Upper lobe of right lung (tissue), 1 donor: Measurements from ENCODE around the gene LHX3. TPM values are rescaled to one million over a fixed set of nuclear protein-coding genes. Genes with fewer than 3 reads are reported as not detected.

Source experiments
- ATAC-seq: fragments of 200-7000 bp; cut with Tn5 transposase; one replicate; pipeline ENCODE4 v1.9.1; 2020; ENCODE audit warnings: mild to moderate bottlenecking, moderate library complexity
- DNase-seq: peaks from one replicate; pipeline ENCODE4 v3.0.0-alpha.2; 2020
- H3K27ac ChIP-seq: fragments of 200-600 bp; one replicate; pipeline ENCODE4 v1.8.0; 2022
- H3K27me3 ChIP-seq: fragments of 200-600 bp; one replicate; pipeline ENCODE4 v1.8.0; 2022; ENCODE audit warnings: mild to moderate bottlenecking
- H3K36me3 ChIP-seq: fragments of 200-600 bp; one replicate; pipeline ENCODE4 v1.8.0; 2022
- H3K4me1 ChIP-seq: fragments of 200-600 bp; one replicate; pipeline ENCODE4 v1.8.0; 2022
- H3K4me3 ChIP-seq: fragments of 200-600 bp; one replicate; pipeline ENCODE4 v1.8.0; 2022; ENCODE audit warnings: mild to moderate bottlenecking
- H3K9me3 ChIP-seq: fragments of 200-600 bp; one replicate; pipeline ENCODE4 v1.8.0; 2022
- CTCF ChIP-seq: fragments of 200-600 bp; IDR thresholded peaks from one replicate; pipeline ENCODE4 v1.8.0; 2022; ENCODE audit warnings: antibody characterized with exemption
- intact Hi-C: fragments of 100-400 bp; cut with DNase I; formaldehyde crosslinking; loops from one replicate; pipeline ENCODE4 v1.11.0; 2022
- total RNA-seq: library from RNA; stranded (reverse); fragmentation: NEBNext Ultra II Directional; extraction: Animal tissue kit (Norgen Biotek cat#: 25700); gene quantifications from one replicate; pipeline ENCODE4 v1.2.1, GENCODE V29; 2021
- donor health status: DM: no; HTN: yes; CAD: no; lungs with severe emphysema.

The LHX3 gene
- total RNA-seq, 1 donor from 2014 or later, result not detected

GRCh38 chr9:136235171-136235570, 30.2 kb upstream of the LHX3 start:
- intact Hi-C loops, result no loop called here
- Histone ChIP-seq H3K27ac (no peak overlapping the region), H3K4me1 (peaks cover 5% of the 10 kb centered on the region), H3K27me3 (no peaks in the 10 kb centered on the region), H3K36me3 (peaks cover 6% of the 10 kb centered on the region), H3K4me3 (no peak overlapping the region), H3K9me3 (no peaks in the 10 kb centered on the region)
- TF ChIP-seq CTCF, result no peak
- DNase-seq, result no peak
- ATAC-seq, result no peak

GRCh38 chr9:136234597-136234996, 29.7 kb upstream of the LHX3 start:
- ATAC-seq, result peak; percentile 15
- TF ChIP-seq CTCF, result no peak
- H3K27ac ChIP-seq, result no peak overlapping the region
- H3K36me3 ChIP-seq, result peaks cover 6% of the 10 kb centered on the region
- H3K4me3 ChIP-seq, result no peak overlapping the region
- DNase-seq, result no peak
- no peaks in the 10 kb centered on the region for H3K9me3 ChIP-seq
- intact Hi-C loops, result no loop called here
- H3K27me3 ChIP-seq, result no peaks in the 10 kb centered on the region
- peaks cover 4% of the 10 kb centered on the region for H3K4me1 ChIP-seq

- Histone ChIP-seq H3K4me1 (no peaks in the 10 kb centered on the region), H3K27ac (no peak overlapping the region), H3K9me3 (no peaks in the 10 kb centered on the region), H3K27me3 (no peaks in the 10 kb centered on the region), H3K36me3 (peaks cover 6% of the 10 kb centered on the region), H3K4me3 (no peak overlapping the region)
- ATAC-seq, result no peak
- intact Hi-C loops, result no loop called here
- no peak for TF ChIP-seq CTCF
- no peak for DNase-seq
These were observed 28.9 kb upstream of the LHX3 start for GRCh38 chr9:136233868-136234267.

GRCh38 chr9:136233411-136233810, 28.5 kb upstream of the LHX3 start:
- no peak for TF ChIP-seq CTCF
- Histone ChIP-seq H3K27ac (no peak overlapping the region), H3K4me1 (no peaks in the 10 kb centered on the region), H3K36me3 (peaks cover 6% of the 10 kb centered on the region), H3K4me3 (no peak overlapping the region), H3K27me3 (no peaks in the 10 kb centered on the region), H3K9me3 (no peaks in the 10 kb centered on the region)
- no peak for ATAC-seq
- no peak for DNase-seq
- intact Hi-C loops, result no loop called here

GRCh38 chr9:136232969-136233368, 28.0 kb upstream of the LHX3 start:
- DNase-seq (no peak), ATAC-seq (no peak)
- Histone ChIP-seq H3K4me3 (no peak overlapping the region), H3K4me1 (no peaks in the 10 kb centered on the region), H3K36me3 (peaks cover 6% of the 10 kb centered on the region), H3K27ac (no peak overlapping the region), H3K9me3 (no peaks in the 10 kb centered on the region), H3K27me3 (no peaks in the 10 kb centered on the region)
- intact Hi-C loops, result no loop called here
- no peak for TF ChIP-seq CTCF
